GM20000 (cell line): Measurements from ENCODE around the gene LLGL2.

Experiments used
- DNase-seq: peaks from one replicate; pipeline ENCODE4 v3.0.0; 2012; ENCODE audit warnings: low spot score
- CTCF ChIP-seq: IDR thresholded peaks from 2 replicates; pipeline ENCODE4 v1.5.1; 2012; ENCODE audit warnings: mild to moderate bottlenecking, control low read depth; ENCODE audit errors: extremely low read depth, missing control alignments

The LLGL2 gene

GRCh38 chr17:75548813-75549212 is 23.3 kb downstream of the LLGL2 start:
- no peak for TF ChIP-seq CTCF
- no peak for DNase-seq

GRCh38 chr17:75549246-75550138 is 24.0 kb downstream of the LLGL2 start:
- TF ChIP-seq CTCF, result no peak
- no peak for DNase-seq

- no peak for DNase-seq
- no peak for TF ChIP-seq CTCF
Observed at GRCh38 chr17:75550139-75550465, 24.6 kb downstream of the LLGL2 start.

- TF ChIP-seq CTCF, result no peak
- DNase-seq, result no peak
Observed at GRCh38 chr17:75551266-75551665, 25.8 kb downstream of the LLGL2 start.

DNA sequence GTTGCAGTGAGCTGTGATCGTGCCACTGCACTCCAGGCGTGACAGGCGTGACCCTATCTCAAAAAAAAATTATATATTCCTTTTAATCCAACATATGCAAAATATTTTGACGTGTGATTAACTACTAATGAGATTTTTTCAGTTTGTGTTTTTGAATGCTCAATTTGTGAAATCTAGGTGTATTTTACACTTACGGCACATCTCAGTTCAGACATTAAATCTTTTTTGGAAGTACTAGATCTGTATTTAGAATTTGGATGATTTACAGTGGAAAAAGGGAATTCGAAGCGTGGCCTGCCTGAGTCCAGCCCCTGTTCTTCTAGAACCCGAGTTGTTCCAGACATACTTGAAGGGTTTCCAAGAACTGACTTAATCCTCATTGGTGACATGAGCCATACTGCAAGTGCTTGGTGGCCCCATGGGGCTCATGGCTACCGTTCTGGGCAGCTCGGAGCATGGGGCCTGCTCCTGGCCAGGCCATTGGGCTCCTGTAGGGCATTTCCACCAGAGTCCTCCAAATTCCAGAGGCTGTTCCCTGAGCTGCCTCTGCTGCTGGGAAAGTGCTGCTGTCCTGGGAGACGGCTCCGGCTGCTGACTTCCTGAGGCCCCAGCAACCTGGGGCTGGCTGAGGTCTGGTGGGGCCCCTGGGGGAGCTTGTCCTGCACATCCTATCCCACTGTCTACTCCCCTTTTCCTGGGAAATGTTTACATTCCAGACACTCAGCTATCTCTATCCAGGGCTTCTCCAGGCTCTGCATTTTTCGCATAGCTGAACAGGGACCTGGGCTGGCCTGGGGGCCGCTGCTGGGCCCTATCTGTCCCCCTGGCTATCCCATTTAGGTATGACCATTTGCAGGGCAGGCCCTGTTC is 27.2 kb downstream of the LLGL2 start:
- DNase-seq, result no peak

DNA sequence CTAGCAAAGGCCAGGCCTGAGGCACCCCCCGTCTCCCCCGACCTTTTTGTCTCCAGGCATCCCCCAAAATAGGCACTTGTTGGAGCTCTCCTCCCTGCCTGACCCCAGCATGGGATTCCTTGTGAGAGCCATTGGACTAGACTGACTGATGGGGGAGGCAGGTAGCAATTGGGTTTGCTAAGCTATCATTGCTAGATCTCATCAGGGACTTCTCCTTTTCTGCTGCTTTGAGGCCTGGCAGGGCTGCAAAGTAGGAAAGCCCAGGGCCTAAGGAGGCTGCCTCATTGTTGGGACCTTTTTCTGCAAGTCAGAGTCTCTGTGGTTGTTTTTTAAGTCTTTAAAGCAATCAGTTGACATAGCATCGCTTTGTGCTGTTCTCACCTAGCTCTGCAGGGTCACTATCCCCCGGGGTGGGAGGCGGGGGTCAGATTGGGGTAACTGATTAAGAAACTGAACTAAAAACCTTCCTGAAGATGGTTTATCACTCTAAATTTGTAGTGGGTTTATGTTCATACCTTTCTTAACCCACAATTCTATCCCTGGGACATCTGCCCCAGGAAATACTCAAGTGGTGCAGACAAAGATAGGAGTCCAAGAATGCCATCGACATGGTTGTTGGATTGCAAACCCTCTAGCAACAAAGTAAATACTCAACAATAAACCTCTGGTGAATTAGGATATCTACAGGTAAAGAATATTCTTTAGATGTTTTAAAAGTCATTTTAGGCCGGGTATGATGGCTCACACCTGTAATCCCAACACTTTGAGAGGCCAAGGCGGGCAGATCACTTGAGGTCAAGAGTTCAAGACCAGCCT is 28.0 kb downstream of the LLGL2 start:
- DNase-seq, result no peak
- TF ChIP-seq CTCF, result no peak

More for the DNA sequence above, 27.2 kb downstream of the LLGL2 start:
- no peak for TF ChIP-seq CTCF

DNA sequence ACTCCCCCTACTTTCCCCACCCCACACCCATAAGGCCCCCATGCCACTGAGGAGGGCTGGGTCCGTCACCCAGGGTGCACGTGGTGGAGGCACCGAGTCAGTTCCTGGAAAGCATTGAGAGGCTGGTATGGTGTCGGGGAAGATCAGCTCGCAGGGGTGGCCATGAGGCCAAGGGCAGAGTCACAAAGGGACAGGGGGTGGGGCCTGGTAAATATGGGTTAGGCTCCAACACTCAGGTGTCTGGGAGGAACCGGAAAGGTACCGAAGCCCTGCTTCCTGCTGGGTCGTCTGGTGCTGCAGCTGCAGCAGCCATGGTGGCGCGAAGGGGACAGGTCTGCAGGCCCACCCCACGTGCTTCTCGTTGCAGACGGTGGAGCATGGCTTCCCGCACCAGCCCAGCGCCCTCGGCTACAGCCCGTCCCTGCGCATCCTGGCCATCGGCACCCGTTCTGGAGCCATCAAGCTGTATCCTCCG is 30.2 kb downstream of the LLGL2 start:
- no peak for TF ChIP-seq CTCF
- DNase-seq, result no peak
